HT1080 (cell line): Measurements from ENCODE around the gene TENM4. TPM values are rescaled to one million over a fixed set of nuclear protein-coding genes. Genes with fewer than 3 reads are reported as not detected.

Source experiments
- DNase-seq: peaks from one replicate; pipeline ENCODE4 v3.0.0-alpha.2; 2015; ENCODE audit warnings: low read depth
- total RNA-seq: library from RNA; depleted of rRNA; stranded (reverse); fragments of >200 nt; shearing (Covaris generic); gene quantifications from 2 replicates; pipeline ENCODE4 v1.2.3, GENCODE V29; 2014

TENM4 gene
- total RNA-seq, 1 experiment from 2014 or later = 33.5 TPM

DNA sequence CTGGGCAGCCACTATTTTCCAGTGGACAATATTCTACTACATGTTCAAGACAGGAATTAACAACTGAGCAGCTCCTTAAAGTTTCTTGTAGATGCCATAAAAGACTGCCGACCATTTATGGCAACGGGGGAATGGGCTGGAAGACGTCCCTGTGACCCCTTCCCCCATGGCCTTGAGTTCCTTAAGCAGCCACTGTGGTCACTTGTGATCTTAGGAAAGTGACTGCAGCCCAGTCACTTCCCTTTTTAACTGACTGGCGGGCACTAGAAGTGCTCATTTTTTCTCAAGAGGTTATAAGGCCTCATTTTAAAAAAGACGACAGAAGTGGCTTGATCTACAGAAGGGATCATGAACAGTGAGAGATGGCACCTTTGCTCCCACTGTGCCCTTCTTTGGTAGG lies 713.0 kb downstream of the TENM4 start:
- no peak for DNase-seq

DNA sequence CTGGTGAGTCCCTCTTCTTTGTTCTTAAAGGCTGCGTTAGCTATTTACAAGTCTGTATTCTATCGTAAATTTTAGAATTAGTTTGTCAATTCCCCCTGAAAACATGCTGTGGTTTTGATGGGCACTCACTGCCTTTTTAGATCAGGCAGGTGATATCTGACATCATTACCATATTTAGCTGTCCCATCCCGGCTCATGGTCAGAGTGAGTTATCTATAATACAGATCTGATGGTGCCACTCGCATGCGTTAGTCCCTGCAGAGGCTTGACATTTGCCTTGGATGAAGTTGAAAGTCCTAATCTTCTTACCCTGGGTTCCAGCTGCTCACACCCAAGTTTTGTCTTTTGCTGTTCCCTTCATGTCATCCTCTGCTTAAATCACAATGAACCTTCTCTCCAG lies 715.6 kb downstream of the TENM4 start:
- no peak for DNase-seq

DNA sequence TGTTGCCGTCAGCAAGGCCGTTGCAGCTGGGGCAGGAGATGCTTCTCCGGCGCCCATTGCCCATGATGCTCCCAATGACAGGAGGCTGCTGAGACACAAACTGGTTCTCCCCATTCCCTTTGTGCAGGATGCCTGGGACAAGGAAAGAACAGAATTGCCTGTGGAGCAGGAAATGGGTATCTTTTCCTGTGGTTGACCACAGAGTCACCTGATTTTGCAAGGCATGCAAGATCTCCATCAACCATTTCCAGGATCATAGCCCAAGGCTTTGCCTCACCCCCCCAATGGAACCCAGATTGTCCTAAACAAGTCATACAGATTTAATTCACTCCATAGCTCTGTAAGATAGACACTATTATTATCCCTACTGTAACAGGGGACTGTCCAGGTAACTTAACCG lies 718.0 kb downstream of the TENM4 start:
- peak; percentile 82 for DNase-seq

DNA sequence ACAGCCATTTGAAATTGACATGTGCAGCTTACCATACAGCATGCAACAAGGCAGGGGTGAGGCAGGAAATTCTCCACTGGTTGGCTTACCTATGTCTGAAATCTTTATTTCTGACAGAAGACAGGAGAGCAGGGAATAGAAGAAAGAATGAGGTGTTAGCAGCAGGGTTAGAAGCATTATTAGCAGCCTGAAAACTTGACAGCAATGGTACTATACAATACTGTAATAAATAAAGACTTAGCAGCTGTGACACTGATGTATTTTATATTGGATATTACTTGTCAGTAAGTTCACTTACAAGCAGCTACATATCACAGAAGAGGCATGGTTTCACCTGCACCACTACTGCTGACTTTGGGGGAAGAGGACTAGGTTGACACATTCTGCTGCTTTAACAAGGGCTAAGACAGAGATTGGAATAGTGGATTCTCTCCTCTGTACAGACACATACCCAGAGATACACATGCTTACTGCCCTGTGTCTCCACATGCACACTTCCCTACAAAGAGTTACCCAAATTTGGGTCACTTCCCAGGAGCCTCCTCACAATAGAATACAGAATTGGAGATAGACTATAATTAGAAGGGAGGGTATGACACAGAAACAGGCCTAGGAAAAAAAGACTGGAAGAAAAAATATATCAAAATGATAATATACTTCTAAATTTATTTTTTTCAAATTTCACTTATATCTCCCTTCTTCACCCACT lies 720.4 kb downstream of the TENM4 start:
- no peak for DNase-seq

DNA sequence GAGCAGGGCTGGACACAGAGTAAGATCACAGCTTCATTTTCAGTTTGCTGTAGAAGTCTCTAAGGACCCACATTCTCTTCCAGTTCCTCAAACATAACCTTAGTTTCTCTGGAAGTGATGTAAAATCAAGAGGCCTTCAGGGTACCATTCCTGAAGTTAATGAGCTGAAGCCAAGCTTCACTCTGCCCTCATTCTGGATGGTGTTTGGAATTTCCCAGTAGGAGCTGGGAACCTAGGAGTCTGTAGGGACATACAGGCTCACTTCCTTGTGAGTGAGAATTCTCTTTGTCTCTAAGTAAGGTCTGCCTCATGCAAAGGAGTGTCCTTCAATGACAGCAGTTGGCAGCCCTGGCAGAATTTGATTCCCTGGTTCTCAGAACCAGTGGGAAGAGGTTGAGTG lies 723.8 kb downstream of the TENM4 start:
- DNase-seq = no peak

DNA sequence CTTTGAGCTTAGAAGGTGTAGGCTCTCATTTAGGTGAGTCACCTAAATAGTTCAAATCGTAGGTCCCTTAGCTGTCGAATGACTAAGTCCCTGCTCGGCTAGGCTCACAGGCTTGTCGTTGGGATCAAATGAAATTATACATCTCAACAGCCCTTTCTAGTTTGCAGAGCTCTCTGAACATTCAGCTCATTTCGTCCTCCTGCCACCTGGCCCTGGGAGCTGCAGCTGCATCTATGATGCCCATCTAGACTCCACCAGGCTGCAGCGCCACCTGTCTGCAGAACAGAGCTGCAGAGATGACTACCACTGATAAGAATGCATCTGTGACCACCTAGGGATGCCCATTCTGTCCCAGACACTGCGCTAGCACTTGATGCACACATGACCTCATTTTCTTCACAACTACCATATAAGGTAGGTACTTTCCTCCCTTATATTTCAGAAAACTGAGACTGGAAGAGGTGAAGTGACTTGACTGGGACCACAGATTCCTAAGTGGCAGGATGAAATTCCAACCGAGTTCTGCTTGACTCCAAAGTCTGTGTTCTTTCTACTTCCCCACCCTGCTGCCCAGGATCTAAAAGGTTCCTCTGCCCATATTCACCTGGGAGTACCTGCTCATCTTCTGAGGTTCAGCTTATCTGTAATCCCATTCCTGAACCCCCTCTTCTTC lies 725.1 kb downstream of the TENM4 start:
- DNase-seq = peak; percentile 98

DNA sequence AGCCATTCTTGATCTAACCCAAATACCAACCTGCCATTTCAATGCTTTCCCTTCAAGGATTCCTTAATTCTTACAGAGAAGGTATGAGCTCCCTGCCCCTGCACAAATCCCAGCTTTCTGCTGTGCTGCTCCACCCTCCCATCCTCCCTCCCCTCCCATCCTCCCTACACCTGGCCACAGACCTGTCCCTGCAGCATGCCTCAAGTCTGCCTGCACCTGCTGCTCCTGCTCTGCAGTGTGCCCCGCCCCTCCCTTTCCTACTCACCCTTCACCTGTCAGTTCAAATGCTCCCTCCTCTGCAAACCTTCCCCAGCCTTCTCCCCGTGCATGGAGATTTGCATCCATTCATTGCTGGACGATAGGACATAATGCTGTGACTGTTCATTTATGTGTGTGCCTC lies 726.3 kb downstream of the TENM4 start:
- no peak for DNase-seq

DNA sequence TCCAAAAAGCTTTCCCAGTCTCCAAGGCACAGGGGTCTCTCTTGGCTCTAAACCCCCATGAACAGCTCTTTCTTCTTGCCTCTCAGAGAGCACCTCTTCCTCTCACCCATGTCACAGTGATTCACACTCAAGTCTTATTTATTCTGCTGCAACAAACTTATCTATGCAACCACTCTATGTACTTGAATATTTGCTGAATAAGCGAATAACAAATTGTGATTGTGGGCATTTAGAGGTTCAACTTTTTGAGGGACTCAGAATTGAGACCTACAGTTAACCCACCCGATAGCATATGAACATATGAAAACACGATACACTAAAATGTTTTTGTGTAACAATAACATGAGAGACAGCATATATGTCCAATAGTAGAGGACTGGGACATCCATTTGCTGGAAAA lies 729.1 kb downstream of the TENM4 start:
- no peak for DNase-seq

DNA sequence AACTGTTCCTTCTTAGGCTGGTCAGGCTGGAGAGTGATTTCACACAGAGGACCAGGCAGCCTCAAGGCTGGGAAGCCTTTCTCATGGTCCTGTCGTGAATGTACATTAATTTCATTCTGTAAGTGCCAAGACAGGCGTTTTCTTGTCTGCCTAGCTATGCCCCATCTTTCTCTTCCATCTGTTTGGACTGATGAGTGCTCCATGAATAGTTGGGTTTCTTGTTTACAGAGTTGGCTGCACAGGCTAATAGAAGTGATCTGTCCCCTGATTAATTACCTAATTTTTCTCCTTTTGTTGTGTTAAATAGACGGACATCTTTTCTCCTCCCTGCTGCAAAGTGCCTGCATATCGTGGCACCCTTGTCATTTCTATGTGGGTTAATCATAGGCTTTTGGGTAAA lies 730.4 kb downstream of the TENM4 start:
- DNase-seq = no peak

DNA sequence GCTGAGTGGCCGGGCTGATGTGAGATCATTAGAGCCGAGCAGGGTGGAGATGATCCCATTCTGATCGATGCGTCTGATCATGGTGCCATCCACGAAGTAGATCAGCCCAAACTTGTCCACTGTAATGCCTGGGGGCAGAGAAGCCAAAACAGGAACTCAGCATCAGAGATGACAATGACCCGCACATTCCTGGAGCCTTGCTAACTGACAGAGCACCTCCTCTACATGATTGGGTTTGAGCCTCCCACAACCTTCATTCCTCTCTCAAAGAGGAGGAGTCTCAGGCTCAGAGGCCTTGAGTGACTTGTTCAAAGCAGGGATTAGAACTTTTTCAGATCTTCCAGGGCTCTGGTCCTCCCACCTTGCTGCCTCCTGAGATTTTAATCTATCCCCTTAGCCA lies 732.4 kb downstream of the TENM4 start:
- peak; percentile 32 for DNase-seq

DNA sequence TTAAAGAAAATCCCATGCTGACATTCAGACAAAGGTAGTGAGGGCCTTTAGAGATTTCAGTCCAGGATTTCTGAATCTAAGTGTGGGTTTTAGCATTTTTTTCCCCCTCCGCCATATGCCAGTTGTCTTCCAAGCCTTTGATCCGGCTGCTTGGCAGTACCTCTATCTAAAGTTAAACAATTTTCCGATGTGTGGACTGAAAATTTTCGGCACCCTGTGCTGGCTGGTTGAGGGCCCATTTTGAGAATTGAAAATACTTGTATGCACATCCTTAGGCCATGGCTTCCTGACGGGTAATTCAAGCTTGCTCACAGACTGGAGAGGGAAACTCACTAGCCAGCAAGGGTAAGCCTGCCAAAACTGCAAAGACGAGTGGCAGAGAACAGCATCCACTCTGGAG lies 734.3 kb downstream of the TENM4 start:
- DNase-seq = no peak

DNA sequence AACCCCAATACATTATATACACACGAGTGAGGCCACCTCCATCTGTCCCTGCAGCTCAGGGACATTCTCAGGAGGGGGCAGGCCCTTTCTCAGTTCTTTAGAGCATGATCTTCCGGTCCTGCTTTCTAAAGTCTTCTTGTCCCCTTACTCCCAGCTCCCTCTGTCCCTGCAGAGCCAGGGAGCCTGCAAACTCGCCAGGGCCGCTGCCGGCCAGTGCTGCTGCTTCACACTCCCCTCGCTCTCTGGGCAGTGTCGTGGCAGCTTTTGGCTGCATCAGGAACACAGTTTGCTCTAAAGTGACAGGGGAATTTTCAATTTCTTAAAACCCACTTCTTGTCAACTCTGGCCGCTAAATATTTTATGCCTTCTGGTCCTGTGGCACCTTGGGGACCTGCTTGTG lies 736.0 kb downstream of the TENM4 start:
- DNase-seq = no peak

DNA sequence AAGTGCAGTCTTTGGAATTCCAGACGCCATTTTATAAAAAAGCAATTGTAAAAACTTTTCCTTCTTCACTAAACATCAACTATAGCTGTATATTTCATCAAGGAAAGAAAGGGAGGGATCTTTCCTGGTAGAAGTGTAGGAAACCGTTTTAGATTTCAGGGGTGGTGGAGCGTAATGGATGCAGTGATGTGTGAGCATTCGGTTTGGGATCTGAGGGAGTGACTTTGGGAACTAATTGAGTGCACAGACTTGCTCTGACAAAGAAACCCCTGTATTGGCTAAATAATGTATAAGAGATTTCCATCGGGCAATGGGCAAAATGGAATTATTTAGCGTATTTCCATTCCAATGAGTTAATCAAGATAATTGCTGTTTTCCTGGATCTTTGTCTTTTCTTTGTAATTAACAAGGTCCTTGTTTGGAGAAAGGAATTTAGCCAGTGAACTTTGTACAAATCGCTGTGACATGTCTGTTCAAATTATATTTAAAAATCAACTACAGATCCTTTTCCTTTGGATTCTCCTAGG lies 741.2 kb downstream of the TENM4 start:
- no peak for DNase-seq

DNA sequence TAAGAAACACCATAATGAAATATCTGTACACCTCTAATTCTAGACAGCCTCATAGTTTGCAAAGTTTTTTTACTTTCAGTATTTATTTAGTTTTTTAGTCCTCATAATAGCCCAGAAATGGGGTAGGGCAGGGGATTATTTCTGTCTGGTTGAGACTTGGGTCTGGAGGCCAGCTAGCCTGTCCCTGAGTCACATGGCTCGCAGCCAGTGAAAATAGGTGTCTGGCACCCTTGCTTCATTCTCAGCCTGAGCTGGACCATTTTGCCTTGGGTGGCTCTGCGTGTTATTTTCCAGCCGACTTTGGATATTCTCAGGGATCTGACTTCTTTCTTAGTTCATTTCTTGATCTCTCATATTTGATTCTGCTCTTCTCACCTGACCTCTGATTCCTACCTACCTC lies 742.2 kb downstream of the TENM4 start:
- DNase-seq = peak; percentile 72

DNA sequence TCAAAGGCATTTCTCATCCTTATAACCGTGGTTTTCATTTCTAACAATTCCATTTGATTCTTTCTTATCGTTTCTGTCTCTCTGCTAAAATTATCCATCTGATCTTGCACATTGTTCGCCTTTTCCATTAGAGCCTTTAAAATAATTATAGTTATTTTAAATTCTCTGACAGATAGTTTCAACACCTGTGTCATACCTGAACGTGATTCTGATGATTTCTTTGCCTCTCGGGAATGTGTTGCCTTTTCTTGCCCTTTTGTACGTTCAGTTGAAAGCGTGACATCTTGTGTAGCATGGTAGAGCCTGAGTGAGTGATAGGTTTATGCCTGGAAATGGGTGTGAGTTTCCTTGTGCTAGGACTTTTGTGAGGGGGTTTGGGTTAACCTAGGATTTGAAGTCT lies 744.7 kb downstream of the TENM4 start:
- DNase-seq = no peak

DNA sequence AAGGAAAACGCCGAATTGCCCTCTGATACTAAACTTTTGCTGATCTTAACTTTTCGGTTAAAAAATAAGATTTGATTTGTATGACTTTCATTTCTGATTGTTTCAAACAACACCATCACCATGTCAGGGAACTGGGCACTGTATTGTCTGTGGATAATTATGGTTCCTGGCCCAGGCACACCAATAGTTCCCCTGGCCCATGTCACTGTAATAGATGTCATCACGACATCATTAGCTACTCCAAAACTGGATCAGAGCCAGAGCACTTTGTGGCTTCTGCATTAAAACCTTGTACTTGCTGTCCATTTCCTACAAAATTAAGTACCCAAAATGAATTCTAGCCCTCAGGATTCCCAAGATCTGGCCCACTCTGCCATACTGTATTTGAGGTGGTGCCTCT lies 746.7 kb downstream of the TENM4 start:
- no peak for DNase-seq

DNA sequence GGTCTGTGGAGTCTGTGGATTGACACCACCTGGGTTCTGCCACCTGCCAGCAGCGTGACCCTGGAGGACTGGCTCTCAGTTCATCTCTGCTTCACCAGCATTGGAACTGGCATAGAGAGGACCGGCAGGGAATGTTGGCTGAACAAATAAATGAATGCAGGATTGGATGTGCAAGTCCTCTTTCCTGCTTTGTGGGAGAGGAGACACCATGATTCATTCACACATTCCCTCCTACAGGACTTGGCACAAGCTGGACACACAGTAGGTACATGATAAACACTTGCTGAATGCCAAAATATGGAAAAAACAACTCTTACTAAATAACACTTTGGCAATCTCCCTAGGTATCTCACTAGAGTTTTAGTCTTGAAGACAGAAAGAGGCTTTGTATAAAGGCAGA lies 749.6 kb downstream of the TENM4 start:
- DNase-seq = peak; percentile 10

DNA sequence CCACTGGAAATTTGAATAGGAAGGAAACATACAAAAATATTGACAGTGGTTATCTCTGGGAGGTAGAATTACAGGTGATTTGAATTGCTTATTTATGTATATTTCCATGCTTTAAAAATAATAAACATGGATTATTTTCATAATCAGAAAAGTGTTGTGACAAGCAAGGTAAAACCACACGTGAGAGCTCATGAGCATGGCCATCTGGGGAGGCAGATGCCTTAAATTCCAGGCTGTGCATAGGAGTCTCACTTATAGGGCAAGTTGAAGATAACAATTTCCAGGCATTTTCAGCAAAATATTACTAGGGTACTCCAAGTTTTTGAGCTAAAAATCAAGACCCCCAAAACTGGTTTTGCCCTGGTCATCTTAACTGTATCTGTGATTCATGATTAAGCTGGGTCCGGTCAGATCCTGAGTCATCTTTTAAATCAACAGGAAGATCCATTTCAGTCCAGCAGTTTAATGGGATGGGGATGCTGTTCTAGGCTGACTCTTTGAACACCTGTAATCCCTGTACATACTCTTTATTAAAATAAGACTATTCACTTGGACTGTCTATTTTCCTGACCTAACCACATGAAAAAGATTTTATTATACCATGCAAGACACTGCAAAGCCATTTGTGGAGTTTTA lies 750.4 kb downstream of the TENM4 start:
- DNase-seq = peak; percentile 53

DNA sequence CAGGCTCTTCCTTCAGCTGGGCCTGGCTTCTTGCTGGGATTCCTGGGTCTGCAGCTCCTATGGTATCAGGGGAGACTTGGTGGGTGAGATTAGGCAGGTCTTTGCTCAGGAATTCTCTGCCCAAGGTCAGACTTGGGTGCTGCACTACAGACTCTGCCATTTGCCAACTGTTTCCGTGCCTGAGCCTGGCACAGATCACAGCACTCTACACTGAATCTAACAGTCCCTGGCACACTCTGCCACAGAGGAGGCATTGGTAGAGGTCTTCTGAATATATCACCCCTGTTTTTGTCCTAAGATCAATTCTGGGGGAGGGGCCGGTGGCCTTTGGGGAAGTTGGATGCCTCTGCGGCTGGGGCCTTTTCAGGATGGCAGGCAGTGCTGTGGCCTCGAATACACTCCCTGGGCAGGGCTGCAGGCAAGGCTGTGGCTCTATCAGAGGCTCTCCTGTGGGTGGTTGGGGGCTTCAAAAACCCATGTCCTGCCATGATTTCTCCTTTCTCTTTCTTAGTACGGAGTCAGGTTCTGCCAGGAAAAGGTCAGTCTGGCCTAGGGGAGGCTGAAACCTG lies 751.2 kb downstream of the TENM4 start:
- DNase-seq = no peak

DNA sequence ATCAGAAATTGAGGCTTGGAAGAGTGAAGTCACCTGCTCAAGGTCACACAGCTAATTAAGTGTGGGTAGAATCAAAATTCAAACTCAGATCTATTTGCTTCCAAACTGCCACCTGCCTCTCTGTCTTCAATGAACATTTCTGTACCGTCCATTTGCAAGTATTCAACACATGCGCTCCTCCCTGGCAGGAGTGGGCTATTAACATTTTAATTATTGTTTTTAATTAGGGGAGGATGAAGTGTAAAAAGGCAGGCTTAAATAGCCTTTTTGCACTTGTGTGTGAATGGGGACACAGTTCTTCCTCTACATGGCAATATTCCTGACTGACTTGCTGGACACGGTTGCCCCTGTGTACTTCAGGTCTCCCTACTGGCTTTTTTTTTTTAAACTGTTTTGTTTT lies 751.7 kb downstream of the TENM4 start:
- DNase-seq = no peak

DNA sequence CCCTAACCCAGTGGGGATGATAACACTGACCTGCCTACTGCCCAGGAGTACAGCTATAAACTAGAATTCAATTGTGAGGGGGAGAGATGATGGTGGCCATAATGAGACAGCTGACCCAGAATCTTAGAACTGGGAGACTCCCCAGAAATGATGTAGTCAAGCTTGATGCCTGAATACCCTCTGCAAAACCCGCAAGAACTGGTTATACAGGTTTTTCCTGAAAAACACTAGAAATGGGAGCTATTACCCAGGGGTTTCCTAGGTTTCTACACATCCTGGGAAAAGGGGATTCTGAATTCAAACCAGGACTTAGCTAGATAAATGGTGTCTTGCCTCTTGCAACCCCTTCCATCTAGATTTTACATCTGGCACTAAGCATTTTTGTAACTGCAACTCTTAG lies 752.4 kb downstream of the TENM4 start:
- no peak for DNase-seq

DNA sequence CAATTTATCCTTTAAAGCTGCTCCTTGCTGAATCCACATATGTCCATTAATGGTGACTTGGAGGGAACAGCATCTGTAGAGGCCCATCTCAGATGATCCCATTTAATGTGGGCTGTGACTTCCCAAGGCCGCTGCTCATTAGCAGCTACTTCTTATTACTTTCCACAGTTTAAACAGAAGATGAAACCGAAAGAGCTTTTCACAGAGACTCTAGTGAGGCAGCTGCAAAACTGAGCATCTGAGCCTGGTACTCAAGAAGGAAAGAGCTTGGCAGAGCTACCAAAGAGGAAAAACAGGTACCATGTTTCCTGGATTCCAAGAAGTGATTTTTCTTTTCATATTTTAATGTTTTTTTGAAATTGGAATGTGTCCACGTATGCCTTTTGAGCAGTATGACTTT lies 755.7 kb downstream of the TENM4 start:
- DNase-seq = no peak
